ACC112 (cell line): ENCODE results near the gene ANAPC1.
"Not testable (repeated sequence)": the region's sequence is repeated elsewhere in the genome, so short reads cannot be mapped to it uniquely, and the experiment has no call there.

Experiments
- H2AFZ ChIP-seq: fragments of 200-600 bp; sonication (generic); one replicate; pipeline ENCODE4 v1.6.0; 2017; ENCODE audit warnings: antibody characterized with exemption, low read length; ENCODE audit not compliant: unreplicated experiment
- H3K27ac ChIP-seq: fragments of 200-600 bp; sonication (generic); 2 replicates; pipeline ENCODE4 v1.5.1; 2014; ENCODE audit warnings: low read depth, mild to moderate bottlenecking, antibody characterized with exemption, low read length, moderate library complexity
- H3K27me3 ChIP-seq: fragments of 200-600 bp; sonication (generic); 2 replicates; pipeline ENCODE4 v1.6.1; 2014; ENCODE audit warnings: mild to moderate bottlenecking, antibody characterized with exemption, low read length, moderate library complexity, mixed read lengths; ENCODE audit not compliant: insufficient read depth
- H3K36me3 ChIP-seq: fragments of 200-600 bp; sonication (generic); 2 replicates; pipeline ENCODE4 v1.6.1; 2016; ENCODE audit warnings: mild to moderate bottlenecking, antibody characterized with exemption, low read length, moderate library complexity, mixed read lengths; ENCODE audit not compliant: insufficient read depth
- H3K4me1 ChIP-seq: fragments of 200-600 bp; sonication (generic); one replicate; pipeline ENCODE4 v1.6.1; 2016; ENCODE audit warnings: low read length, mixed read lengths; ENCODE audit not compliant: insufficient read depth, unreplicated experiment, control insufficient read depth
- H3K4me3 ChIP-seq: fragments of 200-600 bp; sonication (generic); 2 replicates; pipeline ENCODE4 v1.5.1; 2014; ENCODE audit warnings: mild to moderate bottlenecking, low read depth, low read length
- H3K79me2 ChIP-seq: fragments of 200-600 bp; sonication (generic); one replicate; pipeline ENCODE4 v1.6.0; 2016; ENCODE audit warnings: low read length; ENCODE audit not compliant: control insufficient read depth, unreplicated experiment, insufficient read depth

Gene ANAPC1

DNA sequence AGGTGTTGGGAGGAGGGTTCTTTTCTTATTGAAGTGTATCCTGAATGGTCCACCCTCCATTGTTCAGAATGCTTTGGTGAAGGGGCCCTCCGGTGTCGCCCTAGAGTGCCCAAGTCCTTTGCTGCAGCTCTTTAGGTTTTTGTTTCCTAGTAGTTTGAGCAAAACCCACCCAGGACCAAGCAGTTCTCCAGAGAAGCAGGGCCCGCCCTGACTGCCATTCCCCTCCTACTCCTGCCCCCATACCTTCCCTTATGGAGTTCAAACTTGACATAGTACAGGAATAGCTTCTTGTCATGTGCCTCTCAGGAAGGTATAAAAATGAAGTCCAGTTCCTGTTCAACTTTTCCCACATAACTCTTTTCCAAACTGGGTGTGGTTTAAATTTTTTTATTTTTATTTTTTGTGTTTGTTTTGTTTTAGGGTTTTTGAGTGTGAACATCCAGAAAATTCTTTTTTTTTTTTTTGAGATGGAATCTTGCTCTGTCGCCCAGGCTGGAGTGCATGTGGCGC lies 20.0 kb upstream of the ANAPC1 start:
- Histone ChIP-seq H2AFZ (no peak overlapping the region), H3K27ac (no peak overlapping the region), H3K27me3 (peaks cover 3% of the 10 kb centered on the region; the same call in 1 of the 2 replicates), H3K36me3 (no peaks in the 10 kb centered on the region), H3K4me3 (no peak overlapping the region), H3K4me1 (peaks cover 10% of the 10 kb centered on the region), H3K79me2 (no peaks in the 10 kb centered on the region)

DNA sequence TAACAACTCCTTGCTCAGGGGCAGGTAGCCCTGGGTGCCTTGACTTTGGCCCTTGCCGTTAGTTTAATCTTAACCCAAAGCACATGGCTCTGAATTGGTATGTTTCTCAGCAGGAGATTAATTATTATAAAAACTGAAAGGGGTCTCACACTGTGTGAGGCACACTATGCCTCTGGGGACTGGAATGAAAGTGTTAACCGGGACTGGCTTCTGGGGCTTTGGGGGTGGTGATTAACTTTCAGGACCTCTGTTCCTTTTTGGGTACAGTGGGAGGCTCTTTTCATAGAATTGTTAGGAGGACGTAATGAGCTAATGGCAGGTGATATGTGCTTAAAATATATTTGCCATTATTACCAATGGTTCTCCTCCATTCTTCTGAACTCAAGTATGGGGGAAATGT lies 19.5 kb upstream of the ANAPC1 start:
- Histone ChIP-seq H2AFZ (no peak overlapping the region), H3K36me3 (no peaks in the 10 kb centered on the region), H3K27me3 (peaks cover 7% of the 10 kb centered on the region; the same call in 1 of the 2 replicates), H3K79me2 (no peaks in the 10 kb centered on the region), H3K4me3 (no peak overlapping the region), H3K4me1 (peaks cover 10% of the 10 kb centered on the region), H3K27ac (no peak overlapping the region)

DNA sequence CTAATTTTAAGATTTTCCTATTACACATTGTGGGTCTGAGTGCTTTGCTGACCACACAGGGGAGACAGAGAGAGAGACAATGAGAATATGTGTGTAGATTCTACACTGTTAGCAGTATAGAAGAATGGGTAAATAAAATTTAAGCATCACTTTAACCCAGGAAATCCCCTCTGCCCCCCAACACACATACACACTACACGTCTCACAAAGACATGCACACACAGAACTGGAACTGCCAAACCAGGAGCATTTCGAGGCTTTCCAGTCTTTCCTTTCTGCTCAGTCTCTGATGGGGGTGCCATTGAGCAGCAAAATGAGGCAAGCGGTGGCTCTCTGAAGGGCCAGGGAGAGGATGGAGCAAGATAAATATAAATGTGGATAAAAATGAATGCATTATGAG lies 16.9 kb upstream of the ANAPC1 start:
- H3K27ac ChIP-seq, result no peak overlapping the region
- no peak overlapping the region for H3K4me3 ChIP-seq
- H3K27me3 ChIP-seq, result peaks cover 7% of the 10 kb centered on the region; the same call in 1 of the 2 replicates
- no peaks in the 10 kb centered on the region for H3K36me3 ChIP-seq
- H2AFZ ChIP-seq, result no peak overlapping the region
- H3K4me1 ChIP-seq, result peaks cover under 1% of the 10 kb centered on the region
- no peaks in the 10 kb centered on the region for H3K79me2 ChIP-seq

DNA sequence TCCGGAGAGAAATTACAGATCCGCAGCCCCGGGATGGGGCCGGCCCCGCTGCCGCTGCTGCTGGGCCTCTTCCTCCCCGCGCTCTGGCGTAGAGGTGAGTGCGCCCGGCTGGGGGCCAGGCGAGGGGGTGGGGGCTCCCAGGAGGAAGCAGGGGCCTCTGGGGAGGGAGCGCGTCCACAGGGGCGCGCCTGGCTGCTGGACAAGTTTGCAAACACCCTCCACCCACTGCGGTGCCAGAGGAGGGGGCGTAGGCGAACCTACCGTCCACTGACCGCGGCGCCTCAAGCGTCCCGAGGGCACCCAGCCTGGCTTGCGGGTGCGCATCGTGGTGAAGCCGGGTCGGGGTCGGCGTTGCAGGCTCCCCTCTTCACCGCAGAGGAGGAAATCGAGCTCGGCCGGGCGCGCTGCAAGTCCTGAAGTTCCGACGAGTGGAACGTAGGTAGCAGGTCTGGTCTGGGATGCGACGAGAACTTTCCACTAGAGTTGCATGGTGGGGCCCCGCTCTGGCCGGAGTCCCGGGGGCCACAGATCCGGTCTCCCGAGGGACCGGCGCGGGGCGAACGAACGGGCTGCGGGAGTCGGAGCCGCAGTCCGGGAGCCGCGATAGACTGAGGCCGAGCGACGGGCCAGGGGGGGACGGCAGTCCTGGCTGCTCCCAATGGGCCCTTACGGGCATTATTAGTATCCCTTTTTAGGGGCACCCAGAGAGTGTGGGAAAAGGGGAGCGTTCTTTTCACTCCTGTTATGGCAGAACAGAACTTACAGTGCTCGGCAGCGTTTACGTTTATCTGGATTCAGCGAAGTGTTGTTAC lies 14.9 kb upstream of the ANAPC1 start:
- Histone ChIP-seq H2AFZ (peak overlapping the region; percentile 92), H3K27ac (no peak overlapping the region), H3K79me2 (no peaks in the 10 kb centered on the region), H3K4me3 (peak overlapping the region; percentile 73), H3K4me1 (no peaks in the 10 kb centered on the region), H3K27me3 (peaks cover 7% of the 10 kb centered on the region; the same call in 1 of the 2 replicates), H3K36me3 (no peaks in the 10 kb centered on the region)

DNA sequence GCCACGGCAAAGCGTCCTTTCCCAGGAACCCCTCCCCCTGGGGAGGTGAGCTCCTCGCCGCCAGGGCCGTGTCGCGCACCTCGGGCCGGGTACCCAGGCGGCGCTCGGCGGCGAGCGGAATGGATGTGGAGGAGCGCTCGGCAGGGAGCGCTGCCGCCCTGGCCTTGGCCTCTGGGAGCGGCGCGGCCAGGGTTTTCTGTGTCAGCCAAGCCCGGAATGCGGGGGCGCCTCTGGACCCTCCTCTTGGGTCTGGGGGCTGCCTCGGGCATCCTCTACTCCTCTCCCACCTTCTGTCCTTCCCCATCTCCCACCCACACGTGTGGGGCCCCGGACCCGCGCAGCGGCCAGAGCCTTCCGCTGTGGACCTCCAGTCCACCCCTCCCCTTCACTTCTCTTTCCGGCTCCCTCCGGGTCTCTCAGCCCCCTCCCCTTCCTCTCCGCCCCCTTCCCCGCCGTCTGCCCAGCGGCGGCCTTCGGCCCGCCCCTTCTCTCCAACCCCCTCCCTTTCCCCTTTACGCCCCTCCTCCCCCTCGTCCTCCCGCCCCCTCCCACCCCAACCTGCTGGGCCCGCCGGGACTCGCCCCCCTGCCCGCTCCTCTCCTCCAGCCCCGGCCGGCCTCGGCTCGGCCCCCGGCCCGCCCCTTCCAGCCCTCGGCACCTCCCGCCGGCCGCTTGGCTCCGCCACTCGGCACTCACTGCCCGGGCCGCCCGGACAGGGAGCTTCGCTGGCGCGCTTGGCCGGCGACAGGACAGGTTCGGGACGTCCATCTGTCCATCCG lies 14.1 kb upstream of the ANAPC1 start, which contains the start of gene MERTK:
Gene MERTK (plus strand): TSS at position 684 of the 779 bp plus-strand sequence. CDS start 129 bp downstream, outside the sequence.
- Histone ChIP-seq H3K4me1 (no peaks in the 10 kb centered on the region), H3K4me3 (peak within 1 kb of the TSS; percentile 73), H3K79me2 (no peaks in the 10 kb centered on the region), H3K27me3 (peaks cover 7% of the 10 kb centered on the region; the same call in 1 of the 2 replicates), H3K27ac (no peak within 1 kb of the TSS), H3K36me3 (no peaks in the 10 kb centered on the region), H2AFZ (peak within 1 kb of the TSS; percentile 95)

DNA sequence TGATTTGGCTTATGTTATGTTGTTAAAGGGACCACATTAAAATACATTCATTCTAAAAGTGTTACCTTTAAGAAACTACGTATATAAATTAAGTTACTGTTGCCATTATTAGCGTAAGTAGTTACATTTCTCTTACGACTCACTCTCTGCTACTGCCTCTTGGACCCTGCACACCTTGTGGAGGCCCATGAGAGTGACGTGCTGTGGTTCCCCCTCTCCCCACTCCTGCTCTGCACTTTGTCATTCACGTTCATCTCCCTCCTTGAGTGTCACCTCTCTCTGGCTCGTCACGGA lies 13.6 kb upstream of the ANAPC1 start:
- Histone ChIP-seq H3K27me3 (peaks cover 7% of the 10 kb centered on the region; the same call in 1 of the 2 replicates), H3K79me2 (no peaks in the 10 kb centered on the region), H3K4me3 (peak overlapping the region; percentile 73), H3K4me1 (no peaks in the 10 kb centered on the region), H3K27ac (no peak overlapping the region), H3K36me3 (no peaks in the 10 kb centered on the region), H2AFZ (peak overlapping the region; percentile 95)

DNA sequence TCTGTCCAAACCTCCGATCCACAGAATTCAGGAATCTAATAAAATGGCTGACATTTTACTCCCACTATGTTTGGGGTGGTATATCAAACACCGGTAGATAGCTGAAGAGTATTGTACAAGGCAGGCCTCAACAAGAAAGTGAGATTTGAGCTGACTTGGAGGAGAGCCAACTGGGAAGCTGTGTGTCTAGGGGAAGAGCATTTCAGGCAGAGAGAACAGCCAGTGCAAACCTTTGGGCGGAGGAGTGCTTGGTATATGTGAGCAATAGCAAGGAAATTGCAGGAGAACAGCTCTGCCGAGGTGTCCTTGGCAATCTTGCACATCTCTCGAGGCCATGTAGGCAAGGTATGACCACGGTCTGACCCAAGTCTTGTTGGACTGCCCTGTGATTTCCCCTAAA lies 12.6 kb upstream of the ANAPC1 start:
- Histone ChIP-seq H3K4me1 (no peaks in the 10 kb centered on the region), H3K79me2 (no peaks in the 10 kb centered on the region), H3K27me3 (peaks cover 7% of the 10 kb centered on the region; the same call in 1 of the 2 replicates)

DNA sequence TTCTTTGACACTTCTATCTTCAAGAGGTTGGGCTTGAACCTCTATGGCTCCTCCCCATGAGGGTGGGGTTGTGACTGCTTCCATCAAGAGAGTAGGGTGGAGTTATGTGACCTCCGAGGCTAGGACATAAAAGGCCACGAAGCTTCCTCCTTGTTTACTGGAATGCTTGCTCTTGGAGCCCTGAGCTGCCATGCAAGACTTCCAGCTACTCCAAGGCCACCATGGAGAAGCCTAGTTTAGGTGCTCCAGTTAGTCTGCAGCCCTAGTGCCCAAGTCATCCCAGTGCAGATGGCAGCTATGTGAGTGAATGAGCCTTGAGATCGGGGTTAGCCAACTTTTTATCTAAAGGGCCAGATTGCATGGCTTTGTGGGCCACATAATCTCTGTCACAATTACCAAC lies 12.0 kb upstream of the ANAPC1 start:
- H3K4me3 ChIP-seq, result no peak overlapping the region
- H3K36me3 ChIP-seq, result no peaks in the 10 kb centered on the region
- no peaks in the 10 kb centered on the region for H3K79me2 ChIP-seq
- no peak overlapping the region for H2AFZ ChIP-seq
- H3K27ac ChIP-seq, result no peak overlapping the region
- peaks cover 7% of the 10 kb centered on the region; the same call in 1 of the 2 replicates for H3K27me3 ChIP-seq
- no peaks in the 10 kb centered on the region for H3K4me1 ChIP-seq

More for the DNA sequence above, 12.6 kb upstream of the ANAPC1 start:
- Histone ChIP-seq H2AFZ (no peak overlapping the region), H3K27ac (no peak overlapping the region), H3K36me3 (no peaks in the 10 kb centered on the region), H3K4me3 (no peak overlapping the region)

DNA sequence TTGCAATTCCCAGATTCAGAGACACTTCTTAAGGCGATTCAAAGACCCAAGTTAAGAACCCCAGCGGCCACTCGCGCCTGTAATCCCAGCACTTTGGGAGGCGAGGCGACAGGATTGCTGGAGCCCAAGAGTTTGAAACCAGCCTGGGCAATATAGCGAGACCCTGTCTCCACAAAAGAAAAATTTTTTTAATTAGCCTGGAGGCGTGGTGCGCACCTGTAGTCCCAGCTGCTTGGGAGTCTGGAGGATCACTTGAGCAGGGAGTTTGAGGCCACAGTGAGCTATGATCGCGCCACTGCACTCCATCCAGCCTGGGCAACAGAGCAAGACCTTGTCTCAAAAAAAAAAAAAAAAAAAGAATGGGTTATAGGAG lies 585 bp upstream of the ANAPC1 start:
- Histone ChIP-seq H3K36me3 (no peaks in the 10 kb centered on the region), H2AFZ (peak overlapping the region; percentile 99), H3K4me3 (peak overlapping the region; percentile 88), H3K79me2 (peaks cover 27% of the 10 kb centered on the region), H3K4me1 (peaks cover 3% of the 10 kb centered on the region), H3K27ac (peak overlapping the region; percentile 53), H3K27me3 (no peaks in the 10 kb centered on the region)

DNA sequence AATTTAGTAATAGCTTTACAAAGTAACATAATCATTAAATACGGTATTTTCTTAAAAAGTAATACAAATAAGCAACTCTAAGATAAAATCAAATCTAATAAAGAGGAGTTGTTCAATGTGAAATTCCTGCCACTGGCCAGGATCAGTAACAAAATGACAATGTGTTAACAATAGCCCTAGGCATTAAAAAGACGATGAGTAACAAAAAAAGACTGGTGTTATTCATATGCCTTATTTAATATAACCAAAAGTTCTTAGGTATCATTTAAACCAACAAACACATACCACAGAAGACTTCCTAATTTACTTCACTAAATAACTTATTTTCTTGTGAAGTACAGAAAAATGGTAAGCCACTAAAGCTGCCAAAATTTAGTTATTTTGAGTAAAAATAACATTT lies 11.2 kb downstream of the ANAPC1 start:
- not testable (repeated sequence) for H2AFZ ChIP-seq, H3K4me3 ChIP-seq, H3K27ac ChIP-seq, H3K27me3 ChIP-seq, H3K36me3 ChIP-seq, H3K79me2 ChIP-seq, H3K4me1 ChIP-seq
